Effector CD8-positive, alpha-beta T cell (primary cell): Measurements from ENCODE around the gene ZNF831.

Source experiments
- DNase-seq: peaks from one replicate; lab custom pipeline; 2025; lab: John Stamatoyannopoulos, UW

Gene ZNF831

DNA sequence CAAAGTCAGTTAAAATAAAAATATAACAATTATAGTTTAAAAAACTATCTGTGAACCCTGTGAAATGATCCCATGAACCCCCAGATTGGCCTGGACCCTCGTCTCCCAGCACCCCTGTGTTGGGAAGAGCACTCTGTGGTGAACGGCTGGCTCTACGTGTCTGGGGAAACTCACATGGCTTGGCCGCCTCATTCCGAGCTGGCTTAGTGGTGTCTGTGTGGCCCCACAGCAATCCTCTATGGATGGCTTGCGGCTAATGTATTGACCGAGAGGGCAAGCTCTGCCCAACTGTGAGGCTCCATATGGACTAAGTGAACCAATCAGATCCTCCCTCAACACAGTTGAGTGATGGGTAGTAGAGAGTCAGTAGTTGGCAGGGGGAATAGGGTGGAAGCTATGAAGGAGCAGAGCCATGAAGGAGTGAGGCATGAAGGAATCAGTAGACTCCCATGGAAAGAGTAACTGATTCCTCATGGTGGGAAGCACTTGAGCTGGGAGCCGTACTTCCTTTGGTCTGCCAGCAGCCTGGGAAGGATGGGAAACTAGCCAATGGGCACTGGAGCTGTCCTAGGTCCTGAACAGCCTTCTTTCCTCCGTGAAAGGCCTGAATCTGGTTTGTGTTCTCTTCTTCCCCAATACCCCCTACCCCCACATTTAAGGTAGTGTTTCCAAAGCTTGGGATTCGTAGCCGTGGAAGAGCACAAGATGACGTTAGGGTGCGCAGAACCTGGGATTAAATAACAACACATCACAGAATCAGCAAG is 21.6 kb upstream of the ZNF831 start:
- no peak for DNase-seq

GRCh38 chr20:59143326-59143725 is 20.3 kb upstream of the ZNF831 start:
- no peak for DNase-seq

- DNase-seq, result no peak
These were observed 19.3 kb upstream of the ZNF831 start for GRCh38 chr20:59144179-59144830.

DNA sequence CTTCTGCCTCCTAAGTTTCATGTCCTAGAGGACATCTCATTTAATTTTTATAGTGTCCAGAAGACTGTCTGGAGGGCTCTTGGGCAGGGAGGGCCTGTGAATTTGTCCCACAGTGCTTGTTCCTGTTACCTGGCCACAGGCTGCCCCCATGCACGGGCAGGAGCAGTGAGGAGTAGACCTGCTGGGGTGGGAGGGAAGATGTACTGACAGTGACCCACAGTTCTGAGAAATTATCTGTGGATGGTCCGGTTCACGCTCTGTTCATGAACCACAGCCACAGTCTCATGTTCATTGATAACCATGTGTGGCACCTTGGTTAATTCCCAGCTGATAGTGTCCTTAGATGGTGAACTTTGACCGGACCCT is 18.8 kb upstream of the ZNF831 start:
- no peak for DNase-seq

DNA sequence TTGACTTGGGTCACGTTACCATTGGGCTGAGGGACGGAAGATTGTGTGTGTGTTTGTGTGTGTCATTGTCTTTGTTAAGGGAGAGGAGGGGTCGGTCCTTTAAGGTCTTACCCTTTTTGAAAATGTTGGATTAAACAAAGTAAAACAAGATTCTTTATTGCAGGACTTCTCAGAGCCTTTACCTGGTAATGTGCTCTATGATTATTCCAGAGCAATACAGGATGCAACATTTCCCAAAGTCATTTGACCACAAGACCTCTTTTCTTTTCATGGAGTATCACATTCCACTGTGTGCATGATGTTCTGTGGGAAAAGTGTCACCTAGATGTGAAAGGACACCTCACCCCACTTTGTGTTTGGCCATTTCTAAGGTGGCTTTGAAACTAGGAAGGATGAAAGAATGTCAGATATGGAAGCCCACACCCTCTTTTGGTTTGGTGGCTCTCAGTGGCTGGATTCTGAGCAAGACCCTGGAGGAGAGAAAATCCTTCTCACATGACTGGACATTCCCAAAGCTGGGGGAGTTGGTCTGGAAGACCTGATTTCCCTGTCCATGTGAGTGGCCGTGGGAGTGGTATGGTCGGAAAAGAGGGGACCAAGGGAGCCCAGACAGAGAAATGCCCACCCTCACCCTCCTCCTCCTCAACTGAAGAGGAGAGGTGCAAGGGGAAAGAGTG is 18.2 kb upstream of the ZNF831 start:
- DNase-seq, result no peak

- DNase-seq, result no peak
These were observed 17.5 kb upstream of the ZNF831 start for GRCh38 chr20:59145924-59146779.

- no peak for DNase-seq
These were observed 16.6 kb upstream of the ZNF831 start for GRCh38 chr20:59146780-59147565.

- no peak for DNase-seq
These were observed 16.0 kb upstream of the ZNF831 start for GRCh38 chr20:59147586-59147985.

DNA sequence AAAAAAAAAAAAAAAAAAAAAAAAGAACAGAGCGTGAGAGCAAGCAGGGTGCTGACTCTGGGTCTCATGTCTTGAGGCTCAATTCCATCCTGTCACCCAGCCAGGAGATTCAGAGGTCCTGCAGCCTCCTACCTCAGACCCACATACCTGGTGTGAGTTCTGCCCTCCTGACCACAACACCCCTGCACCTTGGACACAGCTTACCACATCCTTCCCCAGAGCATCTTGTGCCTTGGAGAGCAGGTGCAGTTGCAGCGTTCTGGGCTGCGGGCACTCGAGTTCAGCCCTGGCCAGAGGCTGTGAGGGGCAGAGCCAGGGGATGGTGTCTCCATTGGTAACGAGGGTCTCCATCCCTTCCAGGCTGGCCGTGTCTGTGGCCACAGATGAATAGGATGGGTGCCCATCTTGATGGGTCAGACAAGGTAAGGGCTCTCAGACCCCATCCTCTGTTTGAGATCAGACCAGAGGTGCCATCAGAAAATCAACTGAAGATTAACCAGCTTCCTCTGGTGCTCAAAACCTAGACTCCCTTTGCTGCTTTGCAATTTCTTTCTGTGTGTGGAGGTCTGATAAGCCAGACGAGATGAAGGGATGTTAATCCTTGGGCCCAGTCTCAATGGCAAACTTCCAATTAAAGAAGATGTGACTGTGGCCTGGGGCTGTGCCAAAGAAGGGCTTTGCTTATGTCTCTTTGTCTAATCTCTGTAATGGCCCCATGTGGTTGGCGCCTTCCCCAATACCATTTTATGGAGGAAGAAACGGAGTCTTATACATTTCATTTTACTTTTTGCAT is 14.7 kb upstream of the ZNF831 start:
- DNase-seq, result no peak

GRCh38 chr20:59149678-59150504 is 13.7 kb upstream of the ZNF831 start:
- peak; percentile 49 for DNase-seq

GRCh38 chr20:59150821-59151251 is 12.8 kb upstream of the ZNF831 start:
- DNase-seq, result no peak

DNA sequence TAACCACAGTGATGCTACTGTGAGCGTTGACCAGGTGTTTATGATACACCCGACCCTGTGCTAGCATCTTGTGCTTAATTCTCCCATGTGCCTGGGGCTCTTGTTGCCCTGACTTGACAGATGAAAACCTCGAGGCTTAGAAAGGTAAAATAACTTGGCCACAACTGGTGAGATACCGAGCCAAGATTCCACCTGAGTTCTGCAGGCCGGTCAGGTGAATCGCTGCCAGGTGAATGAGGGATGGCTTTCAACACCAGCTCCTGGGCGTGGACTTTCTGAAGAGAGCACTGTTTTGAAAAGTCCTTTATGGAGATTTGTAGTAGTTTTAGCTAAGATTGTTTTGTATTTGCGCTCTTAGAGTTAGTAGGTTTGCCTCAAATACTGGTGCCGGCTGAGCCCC is 12.2 kb upstream of the ZNF831 start:
- no peak for DNase-seq

DNA sequence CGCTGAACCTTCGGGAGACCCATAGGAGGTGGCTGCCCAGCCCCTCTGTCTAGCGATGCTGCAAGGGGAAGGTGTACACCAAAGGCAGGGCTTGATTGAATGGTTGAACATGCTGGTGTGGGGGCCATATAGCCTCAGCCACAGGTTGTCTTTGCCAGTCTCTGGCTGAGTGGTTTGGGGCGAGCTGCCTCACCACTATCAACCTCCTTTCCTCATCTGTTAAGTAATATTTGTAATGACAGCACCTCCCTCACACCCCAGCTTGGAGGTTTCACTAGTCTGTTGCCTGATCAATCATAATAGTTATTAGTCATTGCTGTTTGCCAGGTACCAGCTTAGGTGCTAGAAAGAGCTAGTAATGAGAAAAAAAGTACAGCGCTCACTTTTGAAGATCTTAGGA is 11.8 kb upstream of the ZNF831 start:
- no peak for DNase-seq

DNA sequence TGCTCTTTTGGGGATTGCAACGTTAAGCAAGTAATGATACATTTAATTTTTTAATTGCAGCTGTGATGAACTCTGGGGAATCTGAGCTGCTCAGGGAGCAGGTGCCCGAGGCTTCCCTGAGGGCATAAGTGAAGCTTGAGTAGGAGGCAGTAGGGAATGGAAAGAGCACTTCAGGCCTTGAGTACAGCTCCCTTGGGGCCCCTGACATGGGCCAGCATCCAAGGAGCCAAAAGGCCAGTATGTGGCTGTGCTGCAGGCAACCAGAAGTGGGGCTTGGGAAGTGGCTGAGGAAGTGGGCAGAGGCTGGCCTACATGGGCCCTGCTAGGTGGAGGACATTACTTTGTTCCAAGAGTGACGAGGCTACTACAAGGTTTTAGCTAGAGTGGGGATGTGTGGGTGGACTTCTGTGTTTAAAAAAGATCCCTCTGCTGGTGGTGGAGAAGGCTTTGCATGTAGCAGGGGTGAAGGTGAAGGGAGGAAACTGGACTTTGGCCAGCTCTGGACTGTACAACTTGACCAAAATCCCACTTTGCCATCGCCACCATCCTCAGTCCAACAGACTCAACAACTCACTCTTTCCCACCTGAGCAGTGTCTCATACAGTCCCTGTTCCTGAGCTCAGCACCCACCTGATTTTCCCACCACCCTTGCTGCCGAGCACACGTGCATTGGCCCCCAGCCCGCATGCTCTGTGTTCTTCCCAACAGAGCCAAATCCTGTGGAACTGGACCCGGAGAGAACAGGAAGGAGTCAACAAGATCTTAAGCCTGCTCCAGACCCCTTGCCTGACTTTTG is 10.9 kb upstream of the ZNF831 start:
- no peak for DNase-seq

DNA sequence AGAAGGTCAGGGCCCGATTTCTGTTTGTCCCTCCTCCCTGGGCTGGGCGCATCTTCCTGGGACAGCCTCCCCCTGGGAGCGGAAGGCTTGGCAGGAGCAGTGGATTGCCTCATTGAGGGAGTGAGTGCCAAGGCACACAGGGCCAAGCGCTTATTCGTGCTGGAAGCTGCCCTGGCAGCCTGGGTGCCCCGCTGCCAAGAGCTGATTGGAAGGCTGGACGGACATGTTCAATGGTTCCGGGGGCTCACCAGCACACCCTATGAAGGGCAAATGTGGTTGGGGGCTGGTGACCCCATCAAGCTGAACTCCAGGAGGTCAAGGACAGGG is 10.3 kb upstream of the ZNF831 start:
- no peak for DNase-seq

- DNase-seq, result no peak
These were observed 9.8 kb upstream of the ZNF831 start for GRCh38 chr20:59153832-59154231.

DNA sequence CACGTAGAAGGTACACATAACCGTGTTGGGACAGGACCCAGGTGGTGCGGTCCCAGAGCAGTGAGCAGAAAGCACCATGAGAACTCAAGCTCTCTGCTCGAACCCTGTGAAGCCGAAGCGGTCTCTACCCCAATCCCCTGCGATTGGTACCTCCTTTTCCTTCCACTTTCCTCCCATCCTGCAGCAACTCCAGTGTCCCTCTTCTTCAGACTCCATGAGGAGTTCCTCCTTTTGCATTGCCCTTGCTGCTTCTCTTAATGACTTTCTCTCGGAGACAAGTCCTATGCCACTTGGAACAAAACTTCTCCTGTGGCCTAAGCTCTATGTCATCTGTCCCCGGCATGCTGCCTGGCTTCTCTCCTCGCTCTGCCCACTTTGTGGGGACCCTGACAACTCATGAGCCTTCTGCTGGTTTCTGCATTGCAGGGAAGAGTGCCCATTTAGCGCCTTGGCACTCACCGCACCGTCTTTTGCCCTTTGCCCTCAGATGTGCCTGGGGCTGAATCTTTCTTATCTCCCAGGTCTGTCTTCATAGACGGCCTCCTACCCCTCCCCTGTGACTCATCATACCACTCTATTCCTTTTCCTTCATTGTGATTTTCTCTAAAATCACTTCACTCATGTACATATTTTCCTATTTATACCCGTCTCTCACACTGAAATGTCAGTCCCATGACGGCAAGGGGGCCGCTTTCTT is 9.2 kb upstream of the ZNF831 start:
- DNase-seq, result no peak

DNA sequence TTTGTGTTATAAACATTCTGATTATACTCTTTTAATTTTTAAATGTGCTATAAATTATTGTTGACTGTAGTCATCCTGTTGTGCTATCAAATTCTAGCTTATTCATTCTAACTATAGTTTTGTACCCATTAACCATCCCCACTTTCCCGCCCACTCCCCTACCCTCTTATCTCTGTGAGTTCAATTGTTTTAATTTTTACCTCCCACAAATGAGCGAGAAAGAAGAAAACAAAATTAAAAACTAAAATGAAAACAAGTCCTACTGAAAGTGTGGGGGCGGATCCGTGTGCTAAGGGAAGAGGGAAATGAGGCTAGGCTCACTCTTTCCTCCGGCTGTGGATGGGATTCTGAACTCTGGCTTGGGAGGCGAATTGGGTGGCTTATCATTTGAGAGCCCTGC is 6.6 kb upstream of the ZNF831 start:
- no peak for DNase-seq
